Caco-2 (cell line): Measurements from ENCODE around the gene RLN3. TPM values are rescaled to one million over a fixed set of nuclear protein-coding genes. Genes with fewer than 3 reads are reported as not detected.
A peak's percentile ranks its signal among the peaks of the same experiment; 100 is the strongest.

Source experiments
- BruUV-seq: library from RNA; stranded (reverse); fragments of 400-500 nt; replicated peaks from 2 replicates; lab custom pipeline; 2021; lab: Mats Ljungman, UMichigan
- CTCF ChIA-PET: fragments of 300-600 bp; sonication (Branson Sonifier 250); formaldehyde crosslinking; loops from one replicate; lab custom pipeline; 2022; ENCODE audit warnings: antibody characterized with exemption; lab: Charles Lee
- POLR2A ChIA-PET: fragments of 300-600 bp; sonication (Branson Sonifier 250); formaldehyde crosslinking; loops from one replicate; lab custom pipeline; 2022; ENCODE audit warnings: antibody characterized with exemption; lab: Charles Lee
- DNase-seq, 2 experiments: peaks; one replicate each; pipeline versions ENCODE4 v3.0.0 to v3.0.0-alpha.2; 2020 to 2022
- H3K27me3 ChIP-seq: replicated peaks from 2 replicates; pipeline ENCODE4 v1.6.0; 2011; ENCODE audit warnings: low read length; ENCODE audit not compliant: control insufficient read depth, insufficient read depth
- H3K36me3 ChIP-seq: 2 replicates; pipeline ENCODE4 v1.5.1; 2011; ENCODE audit warnings: low read length; ENCODE audit not compliant: control insufficient read depth, insufficient read depth
- H3K4me1 ChIP-seq: fragments of 250-450 bp; sonication (Bioruptor Pico); 2 replicates; pipeline ENCODE4 v1.5.1; 2020; ENCODE audit warnings: mild to moderate bottlenecking
- H3K4me3 ChIP-seq: 2 replicates; pipeline ENCODE4 v1.5.1; 2011; ENCODE audit warnings: low read depth, mild to moderate bottlenecking, control low read depth, low read length
- H3K9me3 ChIP-seq: fragments of 250-450 bp; sonication (Bioruptor Pico); 2 replicates; pipeline ENCODE4 v1.5.1; 2020; ENCODE audit warnings: mild to moderate bottlenecking, moderate library complexity
- H3K27ac Mint-ChIP-seq: one replicate; pipeline ENCODE4 v1.8.0; 2022; ENCODE audit warnings: mixed read lengths; ENCODE audit not compliant: unreplicated experiment
- H3K27me3 Mint-ChIP-seq: one replicate; pipeline ENCODE4 v1.8.0; 2022; ENCODE audit warnings: mixed read lengths; ENCODE audit not compliant: insufficient read depth, unreplicated experiment
- H3K36me3 Mint-ChIP-seq: one replicate; pipeline ENCODE4 v1.8.0; 2022; ENCODE audit warnings: mild to moderate bottlenecking, mixed read lengths; ENCODE audit not compliant: insufficient read depth, unreplicated experiment
- H3K4me1 Mint-ChIP-seq: one replicate; pipeline ENCODE4 v1.8.0; 2022; ENCODE audit warnings: low read depth, mixed read lengths; ENCODE audit not compliant: unreplicated experiment
- H3K4me3 Mint-ChIP-seq: one replicate; pipeline ENCODE4 v1.8.0; 2022; ENCODE audit warnings: mild to moderate bottlenecking, moderate library complexity, mixed read lengths; ENCODE audit not compliant: unreplicated experiment
- H3K9me3 Mint-ChIP-seq: one replicate; pipeline ENCODE4 v1.8.0; 2022; ENCODE audit warnings: mixed read lengths; ENCODE audit not compliant: unreplicated experiment
- CTCF ChIP-seq, 2 experiments: fragments of 200-600 bp in 1 of 2; IDR thresholded peaks; 1 replicate in 1 of 2; 2 replicates in 1 of 2; pipeline versions ENCODE4 v1.5.1 to v1.8.0; 2011 to 2022; ENCODE audit warnings: antibody characterized with exemption in 1 of 2, control low read depth in 1 of 2, inconsistent platforms in 1 of 2, low read depth in 1 of 2, low read length in 1 of 2, mild to moderate bottlenecking in 1 of 2, moderate library complexity in 1 of 2; ENCODE audit not compliant: insufficient read depth in 1 of 2, severe bottlenecking in 1 of 2, unreplicated experiment in 1 of 2
- intact Hi-C: fragments of 100-400 bp; cut with micrococcal nuclease; formaldehyde crosslinking; loops from one replicate; pipeline ENCODE4 v1.10.0; 2022; ENCODE audit not compliant: unreplicated experiment
- total RNA-seq: library from RNA; stranded (reverse); gene quantifications from 2 replicates; pipeline ENCODE4 v1.2.3, GENCODE V29; 2022

The RLN3 gene
- total RNA-seq, 1 experiment from 2014 or later = not detected

- no peak overlapping the region for H3K27ac Mint-ChIP-seq
- Histone ChIP-seq H3K4me1 (no peaks in the 10 kb centered on the region), H3K4me3 (no peak overlapping the region), H3K36me3 (no peaks in the 10 kb centered on the region), H3K27me3 (no peaks in the 10 kb centered on the region), H3K9me3 (no peaks in the 10 kb centered on the region)
- intact Hi-C loops = no loop called here
- no peaks in the 10 kb centered on the region for H3K27me3 Mint-ChIP-seq
- H3K9me3 Mint-ChIP-seq = no peaks in the 10 kb centered on the region
- H3K36me3 Mint-ChIP-seq = peaks cover 6% of the 10 kb centered on the region
- POLR2A ChIA-PET = no interaction called here
- TF ChIP-seq CTCF (IDR thresholded peaks at IDR 0.05; ENCODE audit: insufficient read depth in 1 of 2, low read depth in 1 of 2, low read length in 1 of 2, severe bottlenecking in 1 of 2, unreplicated experiment in 1 of 2) = no peak
- H3K4me1 Mint-ChIP-seq = peaks cover under 1% of the 10 kb centered on the region
- no peak for DNase-seq
- no TSS peak for BruUV-seq
- CTCF ChIA-PET = interaction anchor here (1.2 kb wide), 1 partner anchor 68 kb away, joined by 7 read pairs; no protein-coding TSS in a partner anchor
- H3K4me3 Mint-ChIP-seq = no peak overlapping the region
These were observed 953 bp downstream of the RLN3 start for GRCh38 chr19:14028901-14029300.

- Mint-ChIP-seq H3K4me3 (peak overlapping the region; percentile 89), H3K4me1 (peaks cover 6% of the 10 kb centered on the region), H3K36me3 (peaks cover 10% of the 10 kb centered on the region), H3K27ac (peak overlapping the region; percentile 55), H3K9me3 (no peaks in the 10 kb centered on the region), H3K27me3 (no peaks in the 10 kb centered on the region)
- peak overlapping the region; percentile 61 for H3K4me3 ChIP-seq
- H3K4me1 ChIP-seq = no peaks in the 10 kb centered on the region
- CTCF ChIA-PET = interaction anchor here (0.6 to 1.5 kb wide), 14 partner anchors 9 to 235 kb away, joined by 3 to 7 read pairs (median 4); partner anchors contain the start of genes ASF1B, MISP3 and RFX1
- intact Hi-C loops = loop anchor here (1.0 kb wide), 1 partner anchor 44 kb away; no protein-coding TSS in a partner anchor
- H3K9me3 ChIP-seq = no peaks in the 10 kb centered on the region
- no TSS peak for BruUV-seq
- no peaks in the 10 kb centered on the region for H3K36me3 ChIP-seq
- POLR2A ChIA-PET = interaction anchor here (0.6 to 1.1 kb wide), 3 partner anchors 25 to 41 kb away, joined by 3 to 6 read pairs (median 3); partner anchors contain the start of gene RFX1
- TF ChIP-seq CTCF (IDR thresholded peaks at IDR 0.05; ENCODE audit: insufficient read depth in 1 of 2, low read depth in 1 of 2, low read length in 1 of 2, severe bottlenecking in 1 of 2, unreplicated experiment in 1 of 2) = no peak
- H3K27me3 ChIP-seq = no peaks in the 10 kb centered on the region
- DNase-seq = no peak
These were observed 3.2 kb downstream of the RLN3 start for GRCh38 chr19:14030997-14031718.

- DNase-seq = peak; percentile 63 to 67
- no peaks in the 10 kb centered on the region for H3K27me3 Mint-ChIP-seq
- CTCF ChIA-PET = interaction anchor here (0.6 to 1.5 kb wide), 14 partner anchors 10 to 235 kb away, joined by 3 to 7 read pairs (median 4); partner anchors contain the start of genes ASF1B, MISP3 and RFX1
- peak; percentile 69 to 77 for TF ChIP-seq CTCF (IDR thresholded peaks at IDR 0.05; ENCODE audit: insufficient read depth in 1 of 2, low read depth in 1 of 2, low read length in 1 of 2, severe bottlenecking in 1 of 2, unreplicated experiment in 1 of 2)
- POLR2A ChIA-PET = interaction anchor here (0.6 to 1.1 kb wide), 3 partner anchors 26 to 42 kb away, joined by 3 to 6 read pairs (median 3); partner anchors contain the start of gene RFX1
- peaks cover 10% of the 10 kb centered on the region for H3K36me3 Mint-ChIP-seq
- intact Hi-C loops = loop anchor here (1.0 to 2.0 kb wide), 2 partner anchors 43 to 151 kb away; no protein-coding TSS in a partner anchor
- Histone ChIP-seq H3K9me3 (no peaks in the 10 kb centered on the region), H3K27me3 (no peaks in the 10 kb centered on the region), H3K36me3 (no peaks in the 10 kb centered on the region), H3K4me3 (peak within 1 kb of the TSS; percentile 61), H3K4me1 (no peaks in the 10 kb centered on the region)
- H3K4me3 Mint-ChIP-seq = peak within 1 kb of the TSS; percentile 89
- peaks cover 6% of the 10 kb centered on the region for H3K4me1 Mint-ChIP-seq
- H3K27ac Mint-ChIP-seq = peak within 1 kb of the TSS; percentile 55
- no TSS peak for BruUV-seq
- H3K9me3 Mint-ChIP-seq = no peaks in the 10 kb centered on the region
These were observed 4.0 kb downstream of the RLN3 start, which contains the start of gene IL27RA for GRCh38 chr19:14031719-14032480. Gene IL27RA (plus strand): TSS chr19:14031762. CDS start chr19:14031873, 111 bp downstream.
